ENCODE results near the gene BBS5.
"Not testable (repeated sequence)": the region's sequence is repeated elsewhere in the genome, so short reads cannot be mapped to it uniquely, and the experiment has no call there.

DNA sequence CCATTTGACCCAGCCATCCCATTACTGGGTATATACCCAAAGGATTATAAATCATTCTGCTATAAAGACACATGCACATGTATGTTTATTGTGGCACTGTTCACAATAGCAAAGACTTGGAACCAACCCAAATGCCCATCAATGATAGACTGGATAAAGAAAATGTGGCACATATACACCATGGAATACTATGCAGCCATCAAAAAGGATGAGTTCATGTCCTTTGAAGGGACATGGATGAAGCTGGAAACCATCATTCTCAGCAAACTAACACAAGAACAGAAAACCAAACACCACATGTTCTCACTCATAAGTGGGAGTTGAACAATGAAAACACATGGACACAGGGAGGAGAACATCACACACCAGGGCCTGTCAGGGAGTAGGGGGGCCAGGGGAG is 47.5 kb upstream of the BBS5 start:
- TF ChIP-seq, protein P1, sequence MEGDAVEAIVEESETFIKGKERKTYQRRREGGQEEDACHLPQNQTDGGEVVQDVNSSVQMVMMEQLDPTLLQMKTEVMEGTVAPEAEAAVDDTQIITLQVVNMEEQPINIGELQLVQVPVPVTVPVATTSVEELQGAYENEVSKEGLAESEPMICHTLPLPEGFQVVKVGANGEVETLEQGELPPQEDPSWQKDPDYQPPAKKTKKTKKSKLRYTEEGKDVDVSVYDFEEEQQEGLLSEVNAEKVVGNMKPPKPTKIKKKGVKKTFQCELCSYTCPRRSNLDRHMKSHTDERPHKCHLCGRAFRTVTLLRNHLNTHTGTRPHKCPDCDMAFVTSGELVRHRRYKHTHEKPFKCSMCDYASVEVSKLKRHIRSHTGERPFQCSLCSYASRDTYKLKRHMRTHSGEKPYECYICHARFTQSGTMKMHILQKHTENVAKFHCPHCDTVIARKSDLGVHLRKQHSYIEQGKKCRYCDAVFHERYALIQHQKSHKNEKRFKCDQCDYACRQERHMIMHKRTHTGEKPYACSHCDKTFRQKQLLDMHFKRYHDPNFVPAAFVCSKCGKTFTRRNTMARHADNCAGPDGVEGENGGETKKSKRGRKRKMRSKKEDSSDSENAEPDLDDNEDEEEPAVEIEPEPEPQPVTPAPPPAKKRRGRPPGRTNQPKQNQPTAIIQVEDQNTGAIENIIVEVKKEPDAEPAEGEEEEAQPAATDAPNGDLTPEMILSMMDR (IDR thresholded peaks at IDR 0.05; ENCODE audit: low read depth, low read length) = not testable (repeated sequence)
- not testable (repeated sequence) for TF ChIP-seq EZH2phosphoT487 (IDR thresholded peaks at IDR 0.05; ENCODE audit: low read depth)

Measured in OCI-LY3 (cell line).